ENCODE data around the gene SLAMF9.

SLAMF9 gene

GRCh38 chr1:159945483-159946241 lies 8.4 kb downstream of the SLAMF9 start, which contains the start of gene IGSF9:
Gene IGSF9 (minus strand): TSS chr1:159945613. CDS start chr1:159943454, 2,159 bp downstream.
- peak; percentile 38 for DNase-seq (ENCODE audit: low spot score)

DNA sequence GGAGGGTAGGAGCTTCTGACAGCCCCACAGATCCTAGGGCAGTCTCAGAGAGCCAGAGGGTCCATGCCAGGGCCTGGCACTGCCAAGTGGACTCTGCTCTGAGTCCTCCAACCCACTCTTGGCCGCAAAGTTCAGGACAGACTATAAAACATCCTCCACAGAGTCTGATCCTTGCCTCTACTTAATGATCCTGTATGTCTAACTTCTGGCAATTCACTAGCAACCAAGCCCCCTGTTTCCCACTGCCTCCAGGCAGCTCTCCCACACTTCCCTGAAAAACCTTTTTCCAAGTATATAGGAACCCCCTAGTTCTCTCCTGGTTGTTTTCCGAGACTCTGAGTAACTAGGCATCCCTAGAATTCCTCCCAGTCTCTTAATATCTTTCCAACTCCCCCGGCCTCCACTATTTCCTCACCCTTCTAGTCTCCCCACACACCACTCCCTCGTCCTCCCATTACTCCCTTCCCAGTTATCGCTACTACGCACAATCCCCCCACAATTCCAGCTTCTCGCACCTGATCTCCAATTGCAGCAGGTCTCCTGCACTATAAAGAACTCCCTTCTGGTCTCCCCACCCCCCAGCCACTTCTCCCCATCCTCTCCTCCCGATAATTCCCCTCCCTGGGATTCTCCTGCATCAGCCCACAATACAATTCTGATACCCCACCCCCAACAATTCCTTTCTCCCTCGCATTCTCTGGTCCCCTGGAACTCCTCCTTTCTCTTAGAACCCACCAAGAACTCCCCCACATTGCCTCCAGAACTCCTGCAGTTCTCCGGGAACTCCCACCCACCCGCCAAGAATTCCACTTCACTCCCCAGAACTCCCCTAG lies 9.2 kb downstream of the SLAMF9 start:
- DNase-seq (ENCODE audit: low spot score), result no peak

GRCh38 chr1:159943908-159944622 lies 10.0 kb downstream of the SLAMF9 start:
- no peak for DNase-seq (ENCODE audit: low spot score)

DNA sequence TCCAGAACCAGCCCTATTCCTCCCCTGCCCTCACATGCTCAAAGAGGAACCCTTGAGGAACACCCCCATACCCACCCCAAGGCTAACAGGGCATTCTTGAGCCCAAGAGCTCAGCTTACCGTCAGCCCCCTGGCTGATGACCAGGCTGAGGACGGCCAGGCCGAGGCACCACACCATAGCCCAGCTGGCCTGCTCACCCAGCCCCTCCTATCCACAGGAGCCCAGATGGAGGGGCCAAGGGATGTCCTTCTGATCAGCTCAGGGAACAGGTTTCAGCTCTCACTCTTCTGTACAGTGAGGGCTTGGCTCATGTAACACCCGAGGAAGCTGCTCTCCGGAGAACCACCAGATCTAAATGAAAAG lies 10.8 kb downstream of the SLAMF9 start:
- DNase-seq (ENCODE audit: low spot score), result no peak

- no peak for DNase-seq (ENCODE audit: low spot score)
Measured at GRCh38 chr1:159942632-159943277, 11.3 kb downstream of the SLAMF9 start.

GRCh38 chr1:159941591-159942560 lies 12.2 kb downstream of the SLAMF9 start:
- DNase-seq (ENCODE audit: low spot score), result no peak

DNA sequence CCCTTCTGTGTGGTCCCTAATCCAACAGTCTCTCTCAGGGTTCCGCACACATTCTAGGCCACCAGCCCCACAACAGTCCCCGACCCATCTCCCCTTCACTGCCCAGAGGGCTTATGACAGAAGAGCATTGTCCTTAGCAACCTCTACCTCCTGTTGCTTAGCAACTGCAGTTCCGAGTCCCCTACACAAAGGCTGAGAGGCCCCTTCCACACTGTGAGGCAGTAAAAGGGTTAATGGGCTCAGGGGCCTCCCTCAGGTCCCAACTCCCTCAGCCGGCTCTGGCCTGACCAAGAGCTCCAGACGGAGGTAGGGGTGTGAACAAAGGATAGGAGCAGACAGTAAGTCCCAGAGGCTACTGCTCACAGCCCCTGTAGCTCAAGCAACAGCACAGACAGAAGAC lies 12.9 kb downstream of the SLAMF9 start:
- DNase-seq (ENCODE audit: low spot score), result no peak

DNA sequence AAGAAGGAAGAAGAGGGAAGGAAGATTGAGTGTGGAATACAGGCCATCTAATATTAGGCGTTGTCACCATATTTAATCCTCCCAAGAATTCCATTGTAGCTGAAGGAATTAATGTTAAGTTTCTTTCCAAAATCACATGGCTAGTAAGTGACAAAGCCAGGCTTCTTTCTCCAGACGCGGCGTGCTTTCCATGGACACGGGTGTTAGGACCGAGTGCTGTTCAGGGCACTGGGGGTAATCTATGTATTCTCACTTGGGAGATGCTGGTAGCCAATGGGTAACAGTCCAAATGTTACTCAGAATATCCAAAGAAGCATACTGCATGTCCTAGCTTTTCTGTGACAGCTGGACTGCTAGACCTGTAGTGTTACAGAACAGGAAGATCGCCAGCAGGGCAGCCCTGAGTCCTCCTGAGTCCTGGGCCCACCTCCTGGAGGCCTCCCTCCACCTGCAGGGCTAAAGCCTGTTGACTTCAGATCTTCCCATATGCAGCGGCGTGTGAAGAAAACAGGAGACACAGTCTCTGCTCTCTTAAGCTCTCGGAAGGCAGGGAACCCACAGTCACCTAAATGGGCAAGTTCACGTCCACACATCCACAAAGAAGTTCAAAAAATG lies 13.9 kb downstream of the SLAMF9 start:
- no peak for DNase-seq (ENCODE audit: low spot score)

DNA sequence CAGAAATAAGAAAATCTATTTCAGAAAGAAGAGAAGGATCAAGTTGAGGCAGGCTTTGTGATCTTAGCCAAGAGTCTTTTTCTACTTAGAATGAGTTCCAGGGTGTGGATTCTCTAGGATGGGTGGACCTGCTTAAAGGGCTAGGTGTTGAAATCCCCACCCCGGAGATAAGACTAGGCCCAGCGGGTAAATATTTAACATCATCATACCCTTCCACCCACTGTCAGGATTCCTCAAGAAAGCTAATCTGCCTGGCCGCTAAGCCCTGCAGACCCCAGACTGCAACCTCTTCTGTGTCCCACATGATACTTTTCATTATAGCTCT lies 14.4 kb downstream of the SLAMF9 start:
- DNase-seq (ENCODE audit: low spot score), result no peak

GRCh38 chr1:159938905-159939677 lies 14.9 kb downstream of the SLAMF9 start:
- no peak for DNase-seq (ENCODE audit: low spot score)

GRCh38 chr1:159938211-159938852 lies 15.7 kb downstream of the SLAMF9 start:
- no peak for DNase-seq (ENCODE audit: low spot score)

DNA sequence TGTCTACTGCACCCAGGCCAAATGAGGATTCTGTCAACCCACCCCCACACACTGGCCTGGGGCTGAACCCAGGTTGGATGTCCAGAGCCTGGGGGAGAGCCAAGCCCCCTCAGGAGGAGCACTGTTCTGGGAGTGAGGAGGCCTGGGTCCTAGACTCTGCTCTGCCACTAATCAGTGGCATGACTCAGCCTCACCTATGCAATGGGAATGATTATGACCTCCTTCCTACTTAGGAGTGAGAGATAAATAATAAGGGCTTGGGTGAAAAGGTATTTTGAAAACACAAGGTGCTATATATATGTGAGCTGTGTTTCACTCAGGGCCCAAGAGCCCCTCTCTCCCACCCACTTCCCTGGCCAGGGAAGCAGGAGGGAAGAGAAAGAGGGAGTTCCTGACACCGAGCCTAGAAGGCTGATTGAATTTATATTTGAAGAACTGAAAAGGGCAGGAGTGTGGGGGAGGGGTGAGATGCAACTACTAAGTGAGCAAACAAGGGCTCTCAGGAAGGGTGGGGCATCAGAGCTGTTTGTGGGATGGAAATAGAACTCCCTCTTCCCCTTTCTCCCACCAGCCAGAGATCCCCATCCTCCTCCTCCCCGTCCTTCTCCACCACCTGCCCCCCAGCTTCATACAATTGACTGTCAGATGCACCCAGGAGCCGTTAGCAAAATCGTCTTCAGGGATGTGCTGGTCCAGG lies 16.8 kb downstream of the SLAMF9 start:
- no peak for DNase-seq (ENCODE audit: low spot score)

DNA sequence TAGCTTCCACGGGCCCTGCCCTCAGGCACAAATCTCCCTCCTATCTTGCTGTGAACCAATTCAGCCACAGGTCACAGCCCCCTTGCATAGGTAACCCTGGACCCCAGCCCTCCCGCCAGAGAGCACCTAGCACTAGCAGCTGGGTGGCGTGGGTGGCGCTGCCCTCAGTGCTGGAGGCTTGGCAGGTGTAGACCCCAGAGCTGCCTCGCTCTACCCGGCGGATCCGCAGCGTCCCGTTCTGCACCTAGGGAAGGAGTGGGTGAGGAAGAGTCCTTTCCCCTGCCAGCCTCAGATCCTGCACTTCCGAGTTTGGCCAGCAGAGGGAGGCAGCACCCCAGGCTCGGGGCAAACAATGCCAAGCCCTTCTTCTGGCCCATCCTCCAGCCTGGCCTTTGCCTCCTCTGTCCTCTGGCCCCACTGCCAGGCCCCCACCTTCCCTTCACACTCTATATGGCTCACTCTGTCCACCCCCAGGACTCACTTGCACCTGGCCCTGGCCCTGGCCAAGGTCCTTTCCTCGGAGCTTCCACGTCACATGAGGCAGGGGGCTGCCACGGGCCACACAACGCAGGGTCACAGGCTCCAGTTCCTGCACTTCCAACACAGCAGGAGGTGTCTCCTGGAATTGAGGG lies 17.6 kb downstream of the SLAMF9 start:
- peak; percentile 48 for DNase-seq (ENCODE audit: low spot score)

GRCh38 chr1:159935719-159936272 lies 18.2 kb downstream of the SLAMF9 start:
- DNase-seq (ENCODE audit: low spot score), result no peak

GRCh38 chr1:159935305-159935704 lies 18.7 kb downstream of the SLAMF9 start:
- no peak for DNase-seq (ENCODE audit: low spot score)

DNA sequence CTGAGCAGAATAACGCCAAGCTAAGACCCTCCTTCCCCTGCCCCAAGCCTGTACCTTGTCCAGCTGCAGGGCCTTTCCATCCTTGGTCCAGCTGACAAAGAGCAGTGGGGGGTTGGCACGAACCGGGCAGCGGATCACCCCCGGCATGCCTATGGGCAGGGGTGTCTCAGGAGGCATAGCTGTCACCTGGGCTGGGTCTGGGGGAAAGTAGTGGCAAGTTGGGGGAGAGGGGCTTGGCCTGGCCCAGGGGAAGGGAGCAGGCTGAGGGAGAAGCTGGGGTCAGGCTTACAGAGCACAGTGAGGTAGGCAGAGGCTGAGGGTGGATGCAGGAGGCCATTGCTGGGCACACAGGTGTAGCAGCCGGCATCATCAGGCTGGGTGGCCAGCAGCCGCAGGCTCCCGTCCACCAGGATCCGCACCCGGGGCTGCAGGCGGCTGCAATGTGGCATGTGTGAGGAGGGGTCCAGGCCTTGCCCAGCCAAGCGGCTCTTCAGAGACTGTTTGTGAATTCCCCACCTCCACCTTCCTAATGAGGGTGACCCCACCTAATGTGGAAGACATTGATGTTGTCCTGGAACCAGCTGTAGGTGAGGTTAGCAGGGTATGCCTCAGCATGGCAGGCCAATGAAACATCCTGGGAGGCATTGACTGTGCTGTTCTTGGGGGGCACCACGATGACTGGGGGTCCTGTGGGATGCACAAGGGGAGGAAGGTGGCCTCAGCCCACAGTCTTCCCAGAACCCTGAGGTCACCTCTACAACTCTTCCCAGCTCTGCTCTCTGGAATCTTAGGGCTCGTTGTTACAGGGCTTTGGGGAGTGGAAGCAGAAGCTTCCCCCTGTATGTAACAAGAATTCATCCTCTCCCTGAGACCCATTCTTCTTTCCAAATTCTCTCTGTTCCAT lies 19.6 kb downstream of the SLAMF9 start:
- DNase-seq (ENCODE audit: low spot score), result no peak

DNA sequence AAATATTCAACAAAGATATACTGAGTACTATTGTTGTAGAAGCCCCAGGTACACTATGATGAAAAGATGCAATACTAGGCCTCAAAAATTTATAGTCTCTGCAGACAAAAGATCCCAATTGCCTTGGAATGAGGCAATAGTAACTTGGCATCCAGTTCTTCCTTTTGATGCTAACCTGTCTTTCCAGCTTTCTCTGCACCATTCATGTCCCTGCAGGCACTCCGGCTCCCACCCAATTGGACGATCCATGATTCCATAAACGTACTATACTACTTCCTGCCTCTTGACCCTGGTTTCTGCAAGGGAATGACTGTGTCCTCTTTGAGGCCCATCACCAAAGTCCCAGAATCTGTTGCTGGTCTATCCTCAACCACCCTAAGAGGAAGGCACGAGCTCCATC lies 20.7 kb downstream of the SLAMF9 start:
- no peak for DNase-seq (ENCODE audit: low spot score)

Measured in kidney capillary endothelial cell (primary cell).